DND-41 (cell line): ENCODE measurements around the gene SLC35C1.

Experiments used
- EZH2 ChIP-seq: IDR thresholded peaks from 3 replicates; pipeline ENCODE4 v1.6.1; 2012; ENCODE audit warnings: borderline replicate concordance, low read depth, mild to moderate bottlenecking, moderate library complexity, low read length, inconsistent platforms; ENCODE audit not compliant: severe bottlenecking
- TF ChIP-seq, protein P1 (sequence below): IDR thresholded peaks from 2 replicates; pipeline ENCODE4 v1.5.1; 2012; ENCODE audit warnings: borderline replicate concordance, low read length, moderate library complexity, mild to moderate bottlenecking; ENCODE audit not compliant: poor library complexity, severe bottlenecking; ENCODE audit errors: extremely low read depth

DNA sequence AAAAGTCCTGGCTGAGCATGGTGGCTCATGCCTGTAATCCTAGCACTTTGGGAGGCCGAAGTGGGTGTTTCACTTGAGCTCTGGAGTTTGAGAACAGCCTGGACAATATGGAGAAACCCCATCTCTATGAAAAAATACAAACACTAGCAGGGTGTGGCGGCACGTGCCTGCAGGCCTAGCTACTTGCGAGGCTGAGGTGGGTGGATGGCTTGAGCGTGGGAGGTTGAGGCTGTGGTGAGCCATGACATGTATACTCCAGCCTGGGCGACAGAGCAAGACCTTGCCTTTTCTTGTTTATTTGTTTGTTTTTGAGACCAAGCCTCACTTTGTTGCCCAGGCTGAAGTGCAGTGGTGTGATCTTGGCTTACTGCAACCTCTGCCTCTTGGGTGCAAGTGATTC, 34.3 kb downstream of the SLC35C1 start:
- TF ChIP-seq, protein P1, sequence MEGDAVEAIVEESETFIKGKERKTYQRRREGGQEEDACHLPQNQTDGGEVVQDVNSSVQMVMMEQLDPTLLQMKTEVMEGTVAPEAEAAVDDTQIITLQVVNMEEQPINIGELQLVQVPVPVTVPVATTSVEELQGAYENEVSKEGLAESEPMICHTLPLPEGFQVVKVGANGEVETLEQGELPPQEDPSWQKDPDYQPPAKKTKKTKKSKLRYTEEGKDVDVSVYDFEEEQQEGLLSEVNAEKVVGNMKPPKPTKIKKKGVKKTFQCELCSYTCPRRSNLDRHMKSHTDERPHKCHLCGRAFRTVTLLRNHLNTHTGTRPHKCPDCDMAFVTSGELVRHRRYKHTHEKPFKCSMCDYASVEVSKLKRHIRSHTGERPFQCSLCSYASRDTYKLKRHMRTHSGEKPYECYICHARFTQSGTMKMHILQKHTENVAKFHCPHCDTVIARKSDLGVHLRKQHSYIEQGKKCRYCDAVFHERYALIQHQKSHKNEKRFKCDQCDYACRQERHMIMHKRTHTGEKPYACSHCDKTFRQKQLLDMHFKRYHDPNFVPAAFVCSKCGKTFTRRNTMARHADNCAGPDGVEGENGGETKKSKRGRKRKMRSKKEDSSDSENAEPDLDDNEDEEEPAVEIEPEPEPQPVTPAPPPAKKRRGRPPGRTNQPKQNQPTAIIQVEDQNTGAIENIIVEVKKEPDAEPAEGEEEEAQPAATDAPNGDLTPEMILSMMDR, result no peak
- TF ChIP-seq EZH2, result no peak
